Measurements from ENCODE around the gene ZNF407.

Gene ZNF407

DNA sequence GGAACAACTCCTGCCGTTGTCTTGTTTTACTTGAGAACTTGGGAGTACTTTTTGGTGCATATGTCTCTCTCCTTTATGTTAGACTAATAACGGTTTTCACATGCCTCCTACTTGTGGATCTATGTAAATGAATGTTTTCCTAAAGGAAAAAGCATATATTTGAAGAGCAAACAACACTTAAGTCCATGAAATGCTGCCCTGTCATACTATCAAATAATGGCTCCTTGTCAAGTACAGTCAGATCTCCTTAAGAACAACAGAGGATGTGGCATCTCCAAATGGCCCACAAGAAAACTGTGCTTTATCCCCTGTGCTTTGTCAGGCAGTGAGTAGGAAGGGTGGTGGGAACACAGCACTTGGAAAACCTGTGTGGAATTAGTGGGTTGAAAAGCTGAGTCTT lies 413.0 kb downstream of the ZNF407 start:
- Histone ChIP-seq H3K9me3 (no peaks in the 10 kb centered on the region), H3K4me3 (ENCODE audit: low read depth, low read length) (no peak overlapping the region), H3K4me1 (no peaks in the 10 kb centered on the region), H3K36me3 (no peaks in the 10 kb centered on the region), H3K27me3 (no peaks in the 10 kb centered on the region)
- TF ChIP-seq, protein P1, sequence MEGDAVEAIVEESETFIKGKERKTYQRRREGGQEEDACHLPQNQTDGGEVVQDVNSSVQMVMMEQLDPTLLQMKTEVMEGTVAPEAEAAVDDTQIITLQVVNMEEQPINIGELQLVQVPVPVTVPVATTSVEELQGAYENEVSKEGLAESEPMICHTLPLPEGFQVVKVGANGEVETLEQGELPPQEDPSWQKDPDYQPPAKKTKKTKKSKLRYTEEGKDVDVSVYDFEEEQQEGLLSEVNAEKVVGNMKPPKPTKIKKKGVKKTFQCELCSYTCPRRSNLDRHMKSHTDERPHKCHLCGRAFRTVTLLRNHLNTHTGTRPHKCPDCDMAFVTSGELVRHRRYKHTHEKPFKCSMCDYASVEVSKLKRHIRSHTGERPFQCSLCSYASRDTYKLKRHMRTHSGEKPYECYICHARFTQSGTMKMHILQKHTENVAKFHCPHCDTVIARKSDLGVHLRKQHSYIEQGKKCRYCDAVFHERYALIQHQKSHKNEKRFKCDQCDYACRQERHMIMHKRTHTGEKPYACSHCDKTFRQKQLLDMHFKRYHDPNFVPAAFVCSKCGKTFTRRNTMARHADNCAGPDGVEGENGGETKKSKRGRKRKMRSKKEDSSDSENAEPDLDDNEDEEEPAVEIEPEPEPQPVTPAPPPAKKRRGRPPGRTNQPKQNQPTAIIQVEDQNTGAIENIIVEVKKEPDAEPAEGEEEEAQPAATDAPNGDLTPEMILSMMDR (IDR thresholded peaks at IDR 0.05; ENCODE audit: low read depth, low read length) = no peak
- no peak for DNase-seq

DNA sequence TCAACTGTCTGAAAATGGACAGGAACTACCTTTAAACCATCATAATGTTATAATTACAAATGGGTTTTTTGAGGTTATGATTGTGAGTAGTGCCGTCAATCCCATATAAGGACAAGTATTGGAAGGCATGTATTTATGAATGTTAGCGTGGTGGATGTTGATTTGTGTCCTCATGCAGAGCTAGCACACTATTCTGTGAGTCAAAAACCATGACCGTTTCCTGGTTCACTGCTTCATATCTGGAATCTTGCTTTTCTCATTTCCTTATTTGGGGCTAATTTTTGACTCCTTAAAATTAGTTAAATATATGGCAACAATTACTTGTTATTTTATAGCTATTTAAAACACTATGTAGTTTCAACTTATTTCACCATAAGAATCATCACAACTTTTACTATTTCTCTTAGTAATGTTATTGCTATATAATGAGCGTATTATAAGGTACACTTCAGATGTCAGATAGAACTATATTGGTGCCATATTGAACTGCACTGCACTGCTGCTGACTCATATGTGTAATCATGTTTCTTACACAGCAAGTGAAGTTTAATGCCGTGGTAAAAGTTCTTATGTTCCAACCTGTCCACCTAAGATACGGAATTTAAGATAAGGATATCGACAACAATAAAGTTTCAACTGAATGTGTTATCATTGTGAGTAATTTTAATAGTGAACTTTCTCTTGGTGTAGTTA lies 418.5 kb downstream of the ZNF407 start:
- no peaks in the 10 kb centered on the region for H3K4me1 ChIP-seq
- TF ChIP-seq, protein P1 (IDR thresholded peaks at IDR 0.05; ENCODE audit: low read depth, low read length) = no peak
- DNase-seq = no peak
- no peaks in the 10 kb centered on the region for H3K36me3 ChIP-seq
- no peaks in the 10 kb centered on the region for H3K9me3 ChIP-seq
- H3K27me3 ChIP-seq = no peaks in the 10 kb centered on the region
- no peak overlapping the region for H3K4me3 ChIP-seq (ENCODE audit: low read depth, low read length)

DNA sequence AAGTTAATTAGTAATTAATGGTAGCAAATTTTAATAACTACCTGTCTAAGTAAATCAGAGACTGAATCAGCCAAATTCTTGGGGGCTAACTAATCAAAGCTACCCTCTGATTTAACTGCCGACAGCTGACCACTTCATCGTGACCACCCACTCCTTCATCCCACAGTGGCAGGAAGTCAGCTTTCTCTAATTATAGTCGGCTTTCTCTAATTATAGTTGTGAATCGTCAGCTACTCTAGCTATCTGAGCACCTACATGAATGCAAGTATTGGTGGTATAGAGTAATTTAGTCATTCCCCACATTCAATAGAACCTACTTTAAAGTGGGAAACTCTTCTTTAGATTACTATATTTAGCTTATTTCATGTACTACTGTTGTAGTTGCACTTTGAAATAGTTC lies 425.8 kb downstream of the ZNF407 start:
- H3K4me3 ChIP-seq (ENCODE audit: low read depth, low read length) = no peak overlapping the region
- no peaks in the 10 kb centered on the region for H3K9me3 ChIP-seq
- H3K36me3 ChIP-seq = no peaks in the 10 kb centered on the region
- no peaks in the 10 kb centered on the region for H3K27me3 ChIP-seq
- no peak for DNase-seq
- no peaks in the 10 kb centered on the region for H3K4me1 ChIP-seq
- TF ChIP-seq, protein P1 (IDR thresholded peaks at IDR 0.05; ENCODE audit: low read depth, low read length) = no peak

DNA sequence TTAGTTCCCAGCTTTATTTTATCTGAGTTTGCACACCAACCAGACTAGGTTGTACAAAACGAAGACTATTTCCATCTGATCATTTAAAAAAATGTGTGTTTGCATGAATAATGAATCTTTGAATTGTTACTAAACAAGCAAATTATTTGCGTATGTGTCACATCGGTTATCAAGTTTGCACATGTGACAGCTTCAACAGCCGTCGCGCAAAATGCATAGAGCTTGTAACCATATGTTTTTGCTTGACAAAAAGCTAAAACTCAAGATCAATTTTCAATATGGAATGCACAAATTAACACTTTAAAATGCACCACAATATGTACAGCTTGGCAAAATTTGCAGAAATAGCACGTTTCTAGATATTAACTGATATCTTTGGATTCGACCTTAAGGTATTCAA lies 427.2 kb downstream of the ZNF407 start:
- Histone ChIP-seq H3K9me3 (no peaks in the 10 kb centered on the region), H3K27me3 (no peaks in the 10 kb centered on the region), H3K4me3 (ENCODE audit: low read depth, low read length) (no peak overlapping the region), H3K36me3 (no peaks in the 10 kb centered on the region), H3K4me1 (no peaks in the 10 kb centered on the region)
- DNase-seq = no peak
- TF ChIP-seq, protein P1 (IDR thresholded peaks at IDR 0.05; ENCODE audit: low read depth, low read length) = no peak

DNA sequence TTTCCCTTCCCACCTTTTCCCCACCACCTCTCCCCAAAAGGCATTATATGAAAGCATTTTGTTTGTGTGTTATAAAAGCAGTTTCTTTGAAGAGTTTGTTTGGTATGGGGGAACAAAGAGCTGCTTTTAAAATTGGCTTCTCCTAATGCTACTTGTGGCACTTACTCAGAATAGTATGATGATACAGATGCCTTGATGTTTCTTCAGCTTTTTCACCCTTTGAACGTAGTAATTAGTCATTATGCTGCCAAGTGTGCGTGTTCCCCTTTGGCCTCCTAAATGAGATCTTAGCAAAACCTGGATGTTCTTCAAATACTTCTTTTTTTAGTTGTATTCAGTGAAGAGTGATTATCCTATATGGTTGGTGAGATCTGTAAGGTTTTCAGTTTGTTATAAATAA lies 427.9 kb downstream of the ZNF407 start:
- Histone ChIP-seq H3K27me3 (no peaks in the 10 kb centered on the region), H3K9me3 (no peaks in the 10 kb centered on the region), H3K4me3 (ENCODE audit: low read depth, low read length) (no peak overlapping the region), H3K4me1 (no peaks in the 10 kb centered on the region), H3K36me3 (no peaks in the 10 kb centered on the region)
- DNase-seq = no peak
- TF ChIP-seq, protein P1 (IDR thresholded peaks at IDR 0.05; ENCODE audit: low read depth, low read length) = no peak

DNA sequence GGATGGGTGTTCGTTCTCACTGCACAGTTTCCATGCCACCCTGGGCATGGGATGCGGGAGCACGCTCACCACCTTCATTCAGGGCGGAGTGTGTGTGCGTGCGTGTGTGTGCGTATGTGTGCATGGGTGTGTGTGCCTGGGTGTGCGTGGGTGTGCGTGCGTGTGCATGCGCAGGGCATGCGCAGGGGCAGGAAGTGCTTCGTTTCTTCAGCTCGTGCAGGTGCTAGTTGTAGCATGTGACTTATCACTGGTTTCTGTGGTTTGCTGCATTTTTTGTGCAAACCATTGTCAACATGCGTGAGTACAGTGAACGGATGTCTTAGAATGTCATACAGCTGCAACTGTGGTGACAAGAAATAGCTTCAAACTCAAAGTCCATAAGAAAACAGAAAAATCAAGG lies 431.8 kb downstream of the ZNF407 start:
- Histone ChIP-seq H3K4me3 (ENCODE audit: low read depth, low read length) (no peak overlapping the region), H3K9me3 (no peaks in the 10 kb centered on the region), H3K27me3 (no peaks in the 10 kb centered on the region), H3K36me3 (no peaks in the 10 kb centered on the region), H3K4me1 (no peaks in the 10 kb centered on the region)
- DNase-seq = no peak
- TF ChIP-seq, protein P1 (IDR thresholded peaks at IDR 0.05; ENCODE audit: low read depth, low read length) = no peak

All from BE2C (cell line).